HG03159 (cell line): ENCODE results near the gene ZNF512B.

ENCODE experiments used
- ATAC-seq: cut with Tn5 transposase; IDR thresholded peaks from one replicate; pipeline ENCODE4 v1.9.1; 2021; ENCODE audit warnings: mild to moderate bottlenecking, moderate library complexity; ENCODE audit not compliant: unreplicated experiment

The ZNF512B gene

DNA sequence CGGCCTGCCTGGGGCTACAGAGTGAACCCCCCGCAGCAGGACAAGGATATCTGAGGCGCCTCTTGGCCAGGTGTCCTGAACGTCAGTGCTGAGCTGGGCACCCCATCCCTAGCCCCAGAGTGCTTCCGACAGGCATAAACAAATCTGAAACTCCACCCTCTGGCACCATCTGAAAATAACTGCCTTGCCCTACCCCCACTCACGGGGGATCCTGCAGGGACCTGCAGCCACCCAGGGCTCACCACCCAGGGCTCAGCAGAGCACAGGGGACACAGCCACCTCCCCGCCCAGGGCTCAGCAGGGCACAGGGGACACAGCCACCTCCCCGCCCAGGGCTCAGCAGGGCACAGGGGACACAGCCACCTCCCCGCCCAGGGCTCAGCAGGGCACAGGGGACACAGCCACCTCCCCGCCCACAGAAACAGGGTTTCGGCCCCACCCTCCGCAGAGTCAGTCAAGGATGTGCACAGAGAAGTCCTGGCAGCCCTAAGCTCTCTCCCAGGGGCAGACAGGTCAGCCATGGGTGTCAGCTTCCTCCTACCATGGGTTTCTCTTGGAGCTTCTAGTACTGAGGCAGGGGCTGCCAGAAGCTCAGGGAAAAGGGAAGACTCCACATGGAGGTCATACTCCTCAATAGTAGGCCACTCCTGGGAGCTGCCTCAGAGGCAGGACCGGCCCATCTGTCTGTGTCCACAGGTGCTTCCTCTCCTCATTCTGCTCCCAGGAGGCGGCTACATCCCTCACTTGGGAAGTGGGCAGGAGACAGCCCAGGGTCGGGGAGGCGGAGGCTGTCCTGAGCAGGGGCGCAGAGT, 18.1 kb downstream of the ZNF512B start:
- no peak for ATAC-seq

DNA sequence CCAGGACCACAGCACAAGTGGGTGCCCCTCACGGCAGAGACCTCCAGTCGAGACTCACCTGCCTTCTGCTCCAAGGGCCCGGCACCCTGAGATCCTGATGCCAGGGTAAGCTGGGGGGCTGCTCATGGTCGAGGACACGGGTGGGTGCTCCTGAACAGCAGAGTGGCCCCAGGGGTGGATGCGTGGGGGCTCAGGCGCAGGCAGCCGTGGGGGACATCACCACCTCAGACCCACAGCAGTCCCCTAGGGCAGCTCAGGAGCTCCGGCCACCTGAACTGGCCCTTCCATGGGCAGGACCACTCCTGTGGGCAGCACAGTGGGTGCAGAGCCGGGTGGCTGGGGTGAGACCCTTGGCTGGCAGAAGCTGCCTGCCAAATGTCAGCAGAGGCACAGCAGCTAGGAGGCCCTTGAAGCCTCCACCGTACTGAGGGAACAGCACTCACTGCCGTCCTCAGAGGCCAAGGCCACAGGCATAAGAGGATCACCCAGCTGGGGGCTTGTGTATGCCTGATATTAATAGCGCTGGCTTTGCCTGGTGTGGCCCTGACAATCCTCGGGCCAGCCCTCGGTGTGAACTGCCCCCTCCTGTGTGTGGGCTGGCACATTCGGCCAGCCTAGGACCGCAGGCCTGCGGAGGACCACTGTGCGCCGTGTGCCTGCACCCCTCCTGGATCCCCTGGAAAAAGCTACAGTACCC, 18.9 kb downstream of the ZNF512B start:
- no peak for ATAC-seq

DNA sequence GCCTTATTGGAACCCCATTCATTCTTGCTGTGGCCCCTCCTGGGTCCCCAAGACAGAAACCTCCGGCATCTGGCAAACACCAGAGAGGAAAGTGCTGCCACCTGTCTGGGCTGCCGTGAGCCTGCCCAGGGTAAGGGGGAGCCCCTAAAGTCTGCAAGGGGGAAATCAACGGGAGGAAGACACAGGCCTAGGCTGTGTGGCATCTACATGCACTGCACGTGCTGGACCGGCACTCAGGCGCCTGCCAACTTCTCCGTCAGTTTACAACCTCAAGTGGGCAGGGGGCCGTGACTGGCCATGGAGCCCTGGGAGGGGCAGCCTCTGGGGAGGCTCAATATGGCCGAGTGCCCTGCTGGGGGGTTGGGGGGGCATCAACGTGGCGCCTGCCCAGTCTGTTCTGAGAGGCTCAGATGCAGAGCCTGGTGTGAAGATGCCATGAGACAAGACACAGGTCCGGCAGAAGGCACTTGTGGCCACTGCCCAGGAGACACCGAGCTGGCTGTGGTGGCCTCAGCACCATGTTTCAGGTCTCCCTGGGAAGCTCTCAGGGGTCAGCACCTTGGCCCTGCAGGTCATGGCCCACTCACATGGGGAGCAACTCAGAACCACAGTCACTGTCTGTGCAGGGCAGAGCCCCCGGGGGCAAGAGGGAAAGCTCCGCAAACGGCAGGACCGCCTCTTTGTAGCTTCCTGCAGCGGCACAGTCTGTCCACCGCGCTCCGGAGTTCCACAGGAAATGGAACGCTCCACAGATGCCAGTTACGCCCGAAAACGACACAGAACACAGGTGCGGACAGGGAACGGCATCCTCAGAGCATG, 21.9 kb downstream of the ZNF512B start:
- no peak for ATAC-seq

DNA sequence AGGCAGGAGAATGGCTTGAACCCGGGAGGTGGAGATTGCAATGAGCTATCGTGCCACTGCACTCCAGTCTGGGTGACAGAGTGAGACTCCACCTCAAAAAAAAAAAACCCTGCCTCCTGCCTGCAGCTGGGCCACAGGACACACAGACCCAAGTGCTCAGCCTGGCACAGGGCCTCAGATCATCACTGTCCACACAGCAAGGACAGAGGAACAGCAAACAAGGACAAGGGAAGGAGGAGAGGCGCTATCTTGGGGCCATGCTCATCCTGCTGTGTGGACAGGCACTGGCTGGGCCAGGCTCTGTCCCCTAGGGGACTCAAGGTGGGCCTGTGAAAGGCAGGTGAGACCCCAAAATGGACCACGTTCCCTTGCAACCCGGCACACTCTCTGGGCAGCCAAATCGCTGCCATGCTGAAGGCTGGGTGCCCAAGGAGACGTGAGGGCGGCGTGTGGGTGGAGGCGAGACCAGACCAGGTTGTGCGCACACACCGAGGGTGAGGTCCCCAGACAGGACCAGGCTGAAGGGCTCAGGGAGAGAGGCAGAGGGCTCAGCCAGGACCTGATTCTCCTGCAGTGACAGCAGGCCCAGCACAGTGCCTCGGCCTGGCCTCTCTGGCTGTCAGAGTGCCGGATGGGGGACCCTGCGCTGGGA, 22.6 kb downstream of the ZNF512B start:
- ATAC-seq, result no peak

DNA sequence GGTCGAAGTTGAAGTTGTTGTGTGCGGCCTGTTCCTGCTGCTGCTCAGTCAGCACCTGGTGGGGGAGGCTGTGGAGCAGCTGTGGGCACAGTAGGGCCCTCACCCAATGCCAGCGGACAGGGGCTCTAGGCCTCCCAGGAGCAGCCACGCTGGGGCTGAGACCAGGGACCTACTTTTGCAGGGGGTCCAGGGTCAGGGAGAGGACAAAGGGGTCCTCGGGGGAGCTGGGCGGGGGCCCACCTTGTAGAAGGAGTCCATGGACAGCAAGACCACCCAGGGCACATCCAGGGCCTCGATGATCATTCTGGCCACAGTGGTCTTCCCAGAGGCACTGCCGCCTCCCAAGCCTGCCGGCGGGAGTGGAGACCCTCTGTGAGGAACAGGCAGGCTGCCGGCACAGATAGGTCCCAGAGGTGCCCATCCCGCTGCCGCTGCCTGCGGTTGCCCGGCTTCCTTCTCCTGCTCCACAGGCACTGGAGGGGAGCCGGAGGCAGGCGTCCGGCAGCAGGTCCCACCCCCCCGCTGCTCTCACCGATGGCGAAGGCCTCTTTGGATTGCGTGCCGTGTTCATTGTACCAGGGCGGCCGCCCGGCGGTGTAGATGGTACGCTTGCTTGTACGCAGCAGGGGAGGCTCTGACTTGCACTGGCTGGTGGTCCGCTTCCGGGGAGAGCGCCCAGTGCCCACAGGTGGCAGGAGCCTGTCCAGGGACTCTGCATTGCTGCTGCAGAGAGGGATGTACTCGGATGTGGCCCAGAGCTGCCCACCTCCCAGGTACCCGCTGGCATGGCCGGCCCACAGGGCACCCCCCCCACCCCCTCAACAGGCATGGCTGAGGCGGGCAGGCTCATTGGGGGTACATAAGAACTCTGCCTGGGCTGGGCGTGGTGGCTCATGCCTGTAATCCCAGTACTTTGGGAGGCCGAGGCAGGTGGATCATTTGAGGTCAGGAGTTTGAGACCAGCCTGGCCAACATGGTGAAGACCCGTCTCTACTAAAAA, 23.5 kb downstream of the ZNF512B start:
- ATAC-seq, result no peak

DNA sequence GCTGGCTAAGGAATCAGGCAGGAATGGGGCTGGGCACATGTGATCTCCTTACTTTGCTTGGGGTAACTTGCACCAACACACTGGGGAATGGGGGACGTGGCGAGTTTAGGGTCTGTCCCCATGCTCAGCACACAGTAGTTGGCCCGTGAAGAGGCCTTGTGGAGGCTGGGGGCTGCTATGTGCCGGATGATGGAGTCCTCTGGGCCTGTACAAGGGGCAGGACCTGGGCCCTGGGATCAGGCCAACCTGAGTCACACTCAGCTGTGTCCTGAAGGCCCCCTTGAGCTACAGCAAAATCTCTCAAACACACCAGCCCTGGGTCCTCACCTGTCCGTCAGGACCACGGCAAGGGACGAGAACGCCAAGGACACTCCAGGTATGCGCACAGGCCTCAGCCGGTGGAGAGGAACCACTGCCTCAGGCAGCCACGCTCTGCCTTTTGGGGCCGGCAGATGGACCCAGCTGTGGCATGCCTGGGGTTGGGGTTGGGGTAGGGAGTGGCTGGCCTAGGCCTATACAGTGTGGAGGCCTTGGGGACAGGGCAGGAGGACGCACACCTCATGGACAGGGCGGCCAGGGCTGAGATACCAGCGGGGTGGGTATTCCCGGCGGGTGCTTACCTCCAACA, 24.6 kb downstream of the ZNF512B start:
- ATAC-seq, result no peak

DNA sequence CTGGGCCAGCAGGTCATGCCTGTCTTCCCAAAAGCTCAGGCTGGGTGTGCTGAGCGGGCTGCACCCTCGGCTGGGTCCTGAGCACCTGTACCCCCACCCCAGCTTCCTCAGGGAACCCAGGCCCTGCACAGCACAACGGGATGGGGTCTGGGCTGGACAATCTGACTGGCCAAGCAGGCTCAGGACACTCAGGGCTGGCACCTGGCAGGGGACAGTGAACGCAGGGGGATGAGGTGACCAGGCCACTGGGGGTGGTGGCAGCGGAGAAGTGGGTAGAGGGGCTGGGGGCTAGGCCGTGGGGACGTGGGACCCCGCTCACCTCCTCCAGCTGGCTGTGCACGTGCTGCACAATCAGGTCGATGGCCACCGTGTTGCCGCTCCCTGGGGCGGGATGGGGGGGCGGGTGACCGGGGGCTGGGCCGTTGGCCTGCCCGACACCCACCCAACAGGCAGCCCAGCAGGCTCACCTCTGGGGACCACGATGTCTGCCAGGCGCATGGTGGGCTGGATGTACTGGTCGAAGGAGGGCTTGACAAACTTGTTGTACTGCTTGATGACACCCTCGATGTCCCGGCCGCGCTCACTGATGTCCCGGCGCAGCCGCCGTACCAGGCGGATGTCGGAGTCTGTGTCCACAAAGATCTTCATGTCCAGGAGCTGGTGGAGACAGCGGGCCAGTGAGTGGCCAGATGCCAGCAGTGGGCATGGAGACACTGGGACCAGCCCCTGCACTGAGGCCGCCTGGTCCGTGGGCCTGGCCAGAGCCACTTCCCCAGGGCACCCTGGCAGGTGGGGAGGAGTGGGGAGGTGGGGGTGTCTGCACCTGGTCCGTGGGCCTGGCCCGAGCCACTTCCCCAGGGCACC, 25.4 kb downstream of the ZNF512B start:
- no peak for ATAC-seq

DNA sequence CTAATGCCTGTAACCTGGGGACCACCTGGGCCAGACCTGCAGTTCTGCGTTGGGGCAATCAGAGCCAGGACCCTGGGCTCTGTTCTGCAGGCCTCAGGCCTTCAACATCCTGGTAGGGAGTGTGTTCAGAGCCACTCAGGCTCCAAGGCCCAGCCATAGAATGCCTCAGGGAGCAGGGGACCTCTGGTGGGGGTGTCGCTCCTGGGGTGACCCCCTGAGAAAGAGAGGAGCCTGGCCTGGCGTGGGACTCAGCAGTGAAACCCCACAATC, 26.0 kb downstream of the ZNF512B start:
- no peak for ATAC-seq

DNA sequence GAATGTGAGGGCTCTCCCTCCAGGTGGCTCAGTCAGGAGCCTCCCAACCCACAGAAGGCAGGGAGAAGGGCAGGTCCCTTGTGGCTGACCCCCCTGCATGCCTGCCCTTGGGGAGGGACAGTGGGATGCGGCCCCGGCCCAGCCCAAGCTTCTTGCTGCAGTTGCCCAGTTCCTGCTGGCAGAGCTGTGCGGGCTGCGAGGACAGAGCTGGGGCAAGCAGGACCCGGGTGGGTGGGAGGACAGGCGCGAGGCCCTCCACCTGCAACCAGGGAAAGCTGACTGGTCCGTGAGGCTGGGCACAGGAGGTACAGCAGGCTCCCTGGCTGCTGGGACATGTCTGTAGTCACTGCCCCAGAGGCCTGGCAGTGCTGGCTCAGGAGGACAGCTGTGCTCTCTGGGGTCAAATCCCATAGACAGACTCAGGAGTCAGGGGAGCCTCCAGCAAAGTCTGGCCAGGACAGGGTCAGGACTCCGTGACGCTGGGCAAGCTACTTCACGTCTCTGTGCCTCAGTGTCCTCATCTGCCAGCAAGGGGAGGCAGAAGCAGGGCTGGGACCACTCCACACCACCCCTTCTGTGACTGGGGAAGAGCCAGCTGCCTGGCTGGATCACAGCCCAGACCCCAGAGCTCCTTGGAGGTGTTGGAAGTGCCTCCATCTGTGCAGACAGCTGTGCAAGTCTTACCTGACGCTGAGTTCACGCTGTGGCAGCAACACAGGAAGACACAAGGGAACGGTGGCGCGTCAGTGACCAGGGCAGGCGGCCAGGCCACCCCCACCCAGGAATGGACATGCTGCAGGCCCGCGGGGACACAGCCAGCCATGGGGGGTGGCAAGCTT, 26.5 kb downstream of the ZNF512B start:
- no peak for ATAC-seq

DNA sequence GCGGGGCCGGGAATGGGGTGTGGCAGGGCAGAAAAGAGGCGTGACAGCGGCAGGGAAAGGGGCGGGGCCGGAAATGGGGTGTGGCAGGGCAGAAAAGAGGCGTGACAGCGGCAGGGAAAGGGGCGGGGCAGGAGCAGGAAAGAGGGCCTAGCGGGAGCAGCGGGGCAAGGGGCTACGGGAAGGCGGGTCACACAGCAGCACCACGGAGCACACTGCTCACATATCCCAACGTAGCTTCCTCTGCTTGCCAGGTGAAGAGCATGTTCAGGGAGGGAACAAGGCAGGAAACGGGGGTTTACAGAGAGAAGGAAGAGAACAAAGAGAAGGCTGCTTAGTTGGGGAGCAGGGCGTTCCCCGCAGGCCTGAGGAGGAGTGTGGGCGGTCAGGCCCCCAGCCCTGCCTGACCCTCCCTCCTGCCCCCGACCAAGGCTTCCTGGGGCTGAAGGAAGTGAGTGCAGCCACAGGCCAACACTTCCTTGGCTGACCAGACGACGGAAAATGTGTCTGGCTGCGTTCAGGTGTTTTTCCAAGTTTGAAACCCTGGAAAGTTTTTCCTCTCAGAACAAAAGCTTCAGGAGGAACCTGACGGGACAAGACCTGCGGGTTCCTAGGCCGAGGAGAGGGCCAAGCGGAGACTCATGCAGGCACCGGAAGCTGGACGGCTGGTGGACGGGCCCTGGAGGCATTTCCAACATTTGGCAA, 27.3 kb downstream of the ZNF512B start:
- no peak for ATAC-seq

DNA sequence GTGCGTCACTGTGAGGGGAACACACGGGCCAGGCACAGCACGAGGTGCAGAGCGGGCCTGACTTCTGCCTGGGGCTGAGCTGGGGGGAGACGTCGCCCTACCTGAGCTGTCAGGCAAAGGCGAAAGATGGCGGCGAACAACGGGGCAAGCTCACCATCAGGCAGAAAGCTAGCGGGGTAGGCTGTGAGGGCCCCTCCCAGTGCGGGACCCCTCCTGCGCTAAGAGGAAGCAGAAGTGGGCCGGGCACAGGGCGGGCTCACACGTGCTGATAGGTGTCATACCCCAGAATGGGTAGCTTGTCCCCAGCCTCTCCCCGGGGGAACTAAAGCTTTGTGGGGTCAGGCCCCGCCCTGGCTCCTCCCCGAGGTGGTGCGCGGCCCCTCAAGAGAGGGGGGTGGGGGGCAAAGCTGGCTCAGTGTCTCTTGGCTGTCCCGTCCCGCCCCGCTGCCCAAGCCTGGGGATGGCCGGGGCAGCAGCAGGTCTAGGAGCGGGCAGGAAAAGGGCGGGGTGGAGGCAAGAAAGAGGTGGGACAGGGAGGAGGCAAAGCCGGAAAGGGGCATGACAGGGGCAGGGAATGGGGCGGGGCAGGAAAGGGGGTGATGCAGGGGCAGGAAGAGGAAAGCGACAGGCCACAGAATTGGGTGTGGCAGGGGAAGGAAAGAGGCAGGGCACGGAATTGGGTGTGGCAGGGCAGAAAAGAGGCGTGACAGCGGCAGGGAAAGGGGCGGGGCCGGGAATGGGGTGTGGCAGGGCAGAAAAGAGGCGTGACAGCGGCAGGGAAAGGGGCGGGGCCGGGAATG, 28.2 kb downstream of the ZNF512B start:
- ATAC-seq, result no peak

DNA sequence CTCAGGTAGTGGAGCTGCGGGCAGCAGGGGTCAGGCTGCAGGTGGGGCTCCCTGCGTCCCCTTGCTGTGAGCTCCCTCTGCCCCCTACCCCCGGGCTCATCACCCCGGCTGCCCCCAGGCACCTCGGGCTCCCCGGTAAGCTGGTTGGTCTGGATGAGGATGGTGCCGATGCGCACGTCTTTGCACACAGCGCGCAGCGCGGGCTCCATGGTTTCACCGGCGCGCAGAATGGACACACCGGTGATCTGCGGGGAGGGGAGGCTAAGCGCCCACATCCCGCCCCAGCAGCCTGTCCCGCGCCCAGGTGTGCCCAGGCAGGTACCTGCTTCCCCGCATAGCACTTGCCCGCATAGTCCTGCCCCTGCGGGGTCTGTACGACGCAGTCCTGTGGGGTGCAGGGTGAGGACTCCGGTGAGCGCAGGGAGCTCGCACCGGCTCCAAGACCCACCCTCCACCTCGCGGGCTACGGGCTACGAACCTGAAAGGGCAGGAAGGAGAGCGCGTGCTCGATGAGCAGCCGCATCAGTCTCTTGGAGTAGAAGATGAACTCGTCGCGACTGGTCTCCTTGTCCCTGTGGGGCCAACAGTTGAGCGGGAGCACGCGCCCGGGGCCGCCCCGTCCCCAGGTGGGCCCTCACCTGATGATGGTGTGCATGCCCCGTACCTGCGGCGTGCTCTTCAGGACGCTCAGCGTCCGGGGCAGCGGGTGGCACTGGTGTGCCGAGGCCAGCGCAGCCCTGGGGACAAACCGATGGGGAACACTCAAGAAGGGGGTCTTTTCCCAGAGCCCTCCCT, 29.1 kb downstream of the ZNF512B start:
- no peak for ATAC-seq

DNA sequence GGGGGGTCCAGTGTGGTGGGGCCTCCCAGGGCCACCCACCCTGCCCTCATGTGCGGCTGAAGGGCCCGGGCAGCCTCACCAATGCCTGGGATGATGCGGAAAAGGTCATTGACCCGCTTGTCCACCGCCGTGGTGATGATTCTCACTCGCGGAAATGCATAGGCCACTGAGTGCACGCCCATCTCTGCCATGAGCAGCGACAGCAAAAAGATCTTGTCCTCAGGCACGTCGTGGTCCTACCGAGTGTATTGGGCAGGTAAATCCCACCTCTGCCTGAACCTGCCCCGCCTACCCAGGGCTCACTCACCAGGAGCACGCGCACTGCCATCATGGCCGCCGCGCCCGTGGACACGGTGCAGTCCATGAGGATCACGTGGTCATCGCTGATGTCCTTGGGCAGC, 29.7 kb downstream of the ZNF512B start:
- ATAC-seq, result no peak

DNA sequence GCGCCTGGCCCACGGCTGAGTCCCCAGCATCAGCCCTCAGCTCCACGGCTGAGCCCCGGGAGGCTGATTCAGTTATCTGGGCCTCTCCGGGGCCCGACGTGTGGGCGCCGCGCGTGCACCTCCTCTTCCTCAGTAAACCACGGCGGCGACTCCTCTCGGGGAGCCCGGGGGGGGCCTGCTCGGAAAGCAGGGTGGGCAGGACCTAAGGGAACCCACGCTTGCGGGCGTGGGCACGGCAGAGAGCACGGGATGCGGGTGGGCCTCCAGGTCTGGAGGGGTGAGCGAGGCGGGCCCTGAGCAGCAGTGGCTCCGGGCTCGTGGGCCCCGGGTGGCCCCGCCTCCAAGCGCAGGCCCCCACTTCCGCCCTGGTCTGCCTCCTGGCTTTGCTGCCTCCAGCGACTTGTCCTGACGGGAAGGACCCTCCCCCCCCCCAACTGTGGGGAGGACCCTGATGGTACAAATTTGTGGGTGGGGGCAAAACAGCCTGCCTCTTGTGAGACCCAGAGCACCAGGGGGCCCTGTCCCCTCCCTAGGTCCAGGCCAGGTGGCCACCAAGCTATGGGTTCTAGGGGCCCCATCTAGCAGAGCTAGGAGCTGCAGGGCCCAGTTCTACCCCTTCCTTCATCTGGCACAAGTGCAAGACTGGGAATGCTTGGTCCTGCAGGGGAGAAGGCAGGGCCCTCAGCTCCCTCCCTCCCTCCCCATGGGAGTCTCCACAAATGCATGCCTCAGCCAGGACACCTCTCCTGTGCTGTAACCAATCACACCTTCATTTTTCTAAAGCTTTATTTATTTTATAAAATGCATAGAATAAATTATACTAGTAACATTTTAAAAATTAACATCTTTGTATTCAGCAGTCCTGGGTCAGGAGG, 30.4 kb downstream of the ZNF512B start:
- ATAC-seq, result no peak

DNA sequence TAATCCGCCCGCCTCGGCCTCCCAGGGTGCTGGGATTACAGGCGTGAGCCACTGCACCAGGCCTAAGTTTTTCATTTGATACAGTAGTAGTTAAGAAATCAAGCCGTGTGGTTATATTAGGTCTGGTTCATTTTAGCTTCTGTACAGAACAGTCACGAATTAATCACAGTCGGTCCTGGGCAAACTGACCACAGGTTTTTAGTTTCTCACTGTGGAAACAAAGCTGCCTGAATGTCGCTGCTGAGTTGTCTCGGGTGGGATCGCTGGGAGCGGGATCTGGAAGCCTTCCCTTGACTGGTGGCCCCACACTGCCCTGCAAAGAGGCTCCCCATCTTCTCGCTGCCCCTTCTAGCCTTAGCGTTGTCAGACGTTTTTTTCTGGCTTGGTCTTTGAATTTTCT, 32.1 kb downstream of the ZNF512B start:
- ATAC-seq, result no peak
